Measurements from ENCODE around the gene ARID1B. TPM values are rescaled to one million over a fixed set of nuclear protein-coding genes. Genes with fewer than 3 reads are reported as not detected.

Gene ARID1B
- total RNA-seq, 2 donors from 2014 or later, result 74.0 to 110 TPM

DNA sequence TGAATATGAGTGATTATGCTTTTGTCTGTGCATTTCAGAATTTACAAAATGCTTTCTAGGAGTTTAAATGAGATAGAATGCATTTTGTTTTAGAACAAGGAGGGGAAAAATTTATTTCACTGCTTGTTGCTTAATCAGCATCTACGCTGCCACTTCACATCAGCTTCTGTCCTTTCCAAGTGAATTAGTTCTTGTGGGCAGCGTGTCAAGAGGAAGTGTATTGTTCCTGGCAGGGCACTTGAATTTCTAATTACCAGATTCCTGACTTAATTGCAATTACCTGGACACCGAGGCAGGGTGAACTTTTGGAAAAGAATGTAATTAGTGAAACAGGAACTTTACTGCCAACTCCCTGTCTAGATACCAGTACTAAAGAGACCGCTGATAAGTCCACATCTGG, 282.6 kb downstream of the ARID1B start:
- no peak overlapping the region for H3K9ac ChIP-seq (ENCODE audit: extremely low read depth, low read length, poor library complexity, severe bottlenecking)
- TF ChIP-seq, protein P1, sequence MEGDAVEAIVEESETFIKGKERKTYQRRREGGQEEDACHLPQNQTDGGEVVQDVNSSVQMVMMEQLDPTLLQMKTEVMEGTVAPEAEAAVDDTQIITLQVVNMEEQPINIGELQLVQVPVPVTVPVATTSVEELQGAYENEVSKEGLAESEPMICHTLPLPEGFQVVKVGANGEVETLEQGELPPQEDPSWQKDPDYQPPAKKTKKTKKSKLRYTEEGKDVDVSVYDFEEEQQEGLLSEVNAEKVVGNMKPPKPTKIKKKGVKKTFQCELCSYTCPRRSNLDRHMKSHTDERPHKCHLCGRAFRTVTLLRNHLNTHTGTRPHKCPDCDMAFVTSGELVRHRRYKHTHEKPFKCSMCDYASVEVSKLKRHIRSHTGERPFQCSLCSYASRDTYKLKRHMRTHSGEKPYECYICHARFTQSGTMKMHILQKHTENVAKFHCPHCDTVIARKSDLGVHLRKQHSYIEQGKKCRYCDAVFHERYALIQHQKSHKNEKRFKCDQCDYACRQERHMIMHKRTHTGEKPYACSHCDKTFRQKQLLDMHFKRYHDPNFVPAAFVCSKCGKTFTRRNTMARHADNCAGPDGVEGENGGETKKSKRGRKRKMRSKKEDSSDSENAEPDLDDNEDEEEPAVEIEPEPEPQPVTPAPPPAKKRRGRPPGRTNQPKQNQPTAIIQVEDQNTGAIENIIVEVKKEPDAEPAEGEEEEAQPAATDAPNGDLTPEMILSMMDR (conservative IDR thresholded peaks at IDR 0.05), result no peak
- DNase-seq, result no peak
- Mint-ChIP-seq H3K4me1 (peaks cover 26% of the 10 kb centered on the region), H3K9me3 (peaks cover 12% of the 10 kb centered on the region), H3K27ac (peak overlapping the region; percentile 8), H3K36me3 (ENCODE audit: low read depth) (peaks cover 18% of the 10 kb centered on the region), H3K4me3 (no peak overlapping the region), H3K27me3 (ENCODE audit: insufficient read depth) (no peaks in the 10 kb centered on the region)
- peaks cover 16% of the 10 kb centered on the region for H3K9me3 ChIP-seq (ENCODE audit: control insufficient read depth, low read length)
- H3K4me3 ChIP-seq (ENCODE audit: low read length), result no peak overlapping the region
- no peaks in the 10 kb centered on the region for H3K36me3 ChIP-seq (ENCODE audit: control insufficient read depth, insufficient read depth, low read length)
- no peaks in the 10 kb centered on the region for H3K27me3 ChIP-seq (ENCODE audit: control insufficient read depth, insufficient read depth, low read length, poor library complexity, severe bottlenecking)
- WGBS, 2 experiments (ENCODE audit: insufficient coverage in 1 of 2, insufficient read length in 1 of 2), result 83 to 90% methylated on average over 4 of the region's 4 CpGs
- H3K27ac ChIP-seq (ENCODE audit: low read depth, low read length), result peak overlapping the region; percentile 48
- H3K4me1 ChIP-seq (ENCODE audit: control insufficient read depth, insufficient read depth, low read length), result no peaks in the 10 kb centered on the region

DNA sequence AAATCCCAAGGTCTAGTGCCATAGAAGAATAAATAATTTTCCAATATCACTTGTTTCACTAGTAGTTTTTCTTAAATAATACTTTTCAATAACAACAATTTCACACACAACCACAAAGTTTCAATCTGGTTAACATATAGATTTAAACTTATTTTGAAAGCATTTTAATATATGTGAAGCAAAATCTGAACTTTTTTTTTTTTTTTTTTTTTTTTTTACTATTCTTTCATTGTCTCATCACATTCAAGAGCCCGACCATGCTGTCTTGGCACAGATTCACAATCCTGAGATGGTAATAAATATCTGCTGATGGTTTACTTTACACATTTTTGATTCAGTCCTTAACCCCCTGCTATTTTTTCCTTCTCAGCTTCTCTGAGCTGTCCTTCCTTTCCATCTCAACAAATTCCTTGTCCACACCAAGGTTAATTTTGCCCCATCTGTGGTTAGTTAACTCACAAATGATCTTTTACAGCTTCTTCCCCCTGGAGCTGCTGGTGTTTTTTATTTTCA, 283.3 kb downstream of the ARID1B start:
- no peak for DNase-seq
- 91% methylated on average over 1 of the region's 1 CpG; no CpG with 5 or more reads in 1 of the 2 experiments for WGBS, 2 experiments (ENCODE audit: insufficient coverage in 1 of 2, insufficient read length in 1 of 2)
- Mint-ChIP-seq H3K4me1 (peaks cover 26% of the 10 kb centered on the region), H3K27me3 (ENCODE audit: insufficient read depth) (no peaks in the 10 kb centered on the region), H3K36me3 (ENCODE audit: low read depth) (peaks cover 12% of the 10 kb centered on the region), H3K9me3 (peaks cover 8% of the 10 kb centered on the region), H3K4me3 (no peak overlapping the region), H3K27ac (peak overlapping the region; percentile 56)
- TF ChIP-seq, protein P1 (conservative IDR thresholded peaks at IDR 0.05), result no peak
- no peak overlapping the region for H3K27ac ChIP-seq (ENCODE audit: low read depth, low read length)
- no peak overlapping the region for H3K4me3 ChIP-seq (ENCODE audit: low read length)
- no peak overlapping the region for H3K9ac ChIP-seq (ENCODE audit: extremely low read depth, low read length, poor library complexity, severe bottlenecking)
- H3K36me3 ChIP-seq (ENCODE audit: control insufficient read depth, insufficient read depth, low read length), result peaks cover 5% of the 10 kb centered on the region
- no peaks in the 10 kb centered on the region for H3K27me3 ChIP-seq (ENCODE audit: control insufficient read depth, insufficient read depth, low read length, poor library complexity, severe bottlenecking)
- H3K9me3 ChIP-seq (ENCODE audit: control insufficient read depth, low read length), result peaks cover 10% of the 10 kb centered on the region
- H3K4me1 ChIP-seq (ENCODE audit: control insufficient read depth, insufficient read depth, low read length), result no peaks in the 10 kb centered on the region

DNA sequence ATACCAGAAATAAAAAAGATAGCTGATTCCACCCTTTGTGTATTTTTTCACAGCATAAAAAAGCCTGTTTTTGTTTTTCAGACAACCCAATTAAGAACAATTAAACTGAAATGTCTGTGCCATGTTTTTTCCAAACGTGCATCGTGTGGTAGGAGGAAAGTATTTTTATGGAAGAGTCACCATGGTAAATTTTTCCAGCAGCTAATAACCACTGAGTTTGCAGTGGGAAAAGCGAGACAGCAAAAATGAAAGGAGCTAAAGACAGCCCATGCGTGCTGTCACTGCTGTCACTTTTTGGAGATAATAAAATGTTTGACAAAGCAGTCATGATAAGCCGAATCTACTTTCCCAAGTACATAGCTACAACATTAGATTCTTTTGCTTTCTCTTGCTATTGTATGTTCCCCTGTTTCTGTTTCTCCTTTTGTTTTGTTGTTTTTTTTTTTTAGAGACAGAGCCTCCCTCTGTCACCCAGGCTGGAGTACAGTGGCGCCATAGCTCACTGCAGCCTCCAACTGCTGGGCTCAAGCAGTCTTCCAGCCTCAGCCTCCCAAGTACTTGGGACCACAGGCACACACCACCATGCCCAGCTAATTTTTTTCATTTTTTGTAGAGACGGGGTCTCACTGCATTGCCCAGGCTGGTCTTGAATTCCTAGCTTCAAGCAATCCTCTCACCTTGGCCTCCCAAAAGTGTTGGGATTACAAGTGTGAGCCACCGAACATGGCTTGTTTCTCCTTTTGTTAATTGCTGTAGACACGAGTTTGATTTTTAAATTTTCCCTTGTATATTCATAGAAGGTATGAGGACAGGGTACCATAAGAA, 284.8 kb downstream of the ARID1B start:
- Mint-ChIP-seq H3K27ac (no peak overlapping the region), H3K27me3 (ENCODE audit: insufficient read depth) (no peaks in the 10 kb centered on the region), H3K36me3 (ENCODE audit: low read depth) (peaks cover 2% of the 10 kb centered on the region), H3K9me3 (no peaks in the 10 kb centered on the region), H3K4me3 (no peak overlapping the region), H3K4me1 (peaks cover 30% of the 10 kb centered on the region)
- H3K27ac ChIP-seq (ENCODE audit: low read depth, low read length), result no peak overlapping the region
- no peak for DNase-seq
- H3K4me3 ChIP-seq (ENCODE audit: low read length), result no peak overlapping the region
- no peaks in the 10 kb centered on the region for H3K9me3 ChIP-seq (ENCODE audit: control insufficient read depth, low read length)
- H3K36me3 ChIP-seq (ENCODE audit: control insufficient read depth, insufficient read depth, low read length), result peaks cover 5% of the 10 kb centered on the region
- no peaks in the 10 kb centered on the region for H3K27me3 ChIP-seq (ENCODE audit: control insufficient read depth, insufficient read depth, low read length, poor library complexity, severe bottlenecking)
- WGBS, 2 experiments (ENCODE audit: insufficient coverage in 1 of 2, insufficient read length in 1 of 2), result 92 to 95% methylated on average over 5 to 9 of the region's 9 CpGs
- H3K9ac ChIP-seq (ENCODE audit: extremely low read depth, low read length, poor library complexity, severe bottlenecking), result no peak overlapping the region
- H3K4me1 ChIP-seq (ENCODE audit: control insufficient read depth, insufficient read depth, low read length), result no peaks in the 10 kb centered on the region
- TF ChIP-seq, protein P1 (conservative IDR thresholded peaks at IDR 0.05), result no peak

All from endodermal cell (in vitro differentiated cells).